ENCODE results near the gene DUSP7.

Gene DUSP7

GRCh38 chr3:52024765-52025452 is 31.5 kb downstream of the DUSP7 start:
- DNase-seq: no peak

DNA sequence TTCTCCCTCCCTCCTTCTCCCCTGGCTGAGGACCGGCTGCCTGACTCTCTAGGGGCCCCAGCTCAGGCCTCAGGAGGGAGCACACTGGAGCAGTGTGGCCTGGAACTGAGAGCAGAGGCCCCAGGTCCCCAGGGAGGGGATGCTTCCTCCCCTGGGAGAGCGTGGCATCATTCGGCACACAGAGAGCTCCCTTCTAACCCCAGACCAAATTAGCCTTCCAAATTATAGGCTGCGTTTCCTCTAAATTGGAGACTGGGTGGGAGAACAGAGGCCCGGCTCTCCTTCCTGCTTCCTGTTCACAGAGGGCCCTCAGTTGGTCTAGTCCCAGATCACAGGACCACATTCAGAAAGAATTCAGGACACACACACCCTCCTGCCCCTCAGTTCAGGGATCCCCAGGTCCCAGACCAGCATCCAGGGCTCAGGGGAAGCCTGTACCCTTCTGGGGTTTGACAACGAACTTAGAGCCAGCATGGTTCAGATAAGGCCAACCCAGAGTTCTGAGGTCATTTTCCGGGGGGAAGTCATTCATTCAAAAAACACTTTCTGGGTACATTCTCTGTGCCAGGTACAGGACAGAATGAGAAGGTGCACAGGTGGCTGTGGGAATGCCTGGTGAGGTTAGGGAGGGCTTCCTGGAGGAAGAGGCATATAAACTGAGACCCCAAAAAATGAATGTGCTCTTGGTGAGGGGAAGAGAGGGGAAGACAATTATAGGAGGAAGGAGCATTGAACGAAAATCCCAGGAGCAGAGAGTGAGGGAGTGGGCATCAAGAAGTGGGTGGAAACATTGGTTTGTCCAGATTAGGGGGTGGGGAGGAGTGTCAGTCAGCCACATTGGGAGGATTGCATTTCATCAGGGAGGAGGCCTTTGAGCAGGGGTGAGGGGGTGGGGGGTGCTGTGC is 32.3 kb downstream of the DUSP7 start:
- peak in 2 of 3 experiments; percentile 37 to 73 for DNase-seq

DNA sequence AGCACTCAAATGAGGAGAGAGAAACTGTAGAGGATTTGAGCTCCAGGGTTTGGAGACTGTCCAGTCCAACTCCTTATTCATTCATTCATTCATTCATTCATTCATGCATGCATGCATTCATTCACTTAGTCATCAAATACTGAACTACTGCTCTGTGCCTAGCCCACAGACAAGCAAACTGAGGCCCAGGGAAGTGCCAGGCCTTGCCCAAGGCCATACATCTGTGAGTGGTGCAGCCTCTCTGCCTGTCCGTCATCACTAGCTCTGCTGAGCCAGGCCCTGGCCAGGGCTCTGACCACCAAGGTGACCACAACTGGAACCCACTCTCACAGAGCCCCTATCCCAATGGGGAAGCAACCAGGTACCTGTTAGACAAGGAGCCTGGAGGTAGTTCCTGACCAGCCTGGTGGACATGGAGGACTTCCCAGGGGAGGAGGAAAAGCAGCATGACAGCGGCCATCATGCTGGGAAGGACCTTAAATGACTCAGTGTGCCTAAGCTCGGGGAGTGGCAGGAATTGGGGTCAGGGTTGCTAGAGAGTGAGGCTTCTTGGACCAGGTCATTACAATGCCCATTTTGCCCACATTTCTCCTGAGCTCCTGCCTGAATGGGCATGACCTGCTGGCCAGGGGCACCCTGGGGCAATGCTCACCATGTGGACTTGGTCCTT is 33.1 kb downstream of the DUSP7 start:
- DNase-seq: no peak

GRCh38 chr3:52022323-52023100 is 33.9 kb downstream of the DUSP7 start:
- DNase-seq: peak in 2 of 3 experiments; percentile 8 to 53

GRCh38 chr3:52021489-52022268 is 34.7 kb downstream of the DUSP7 start:
- peak; percentile 46 to 73 (median 52) for DNase-seq

- no peak for DNase-seq
These were observed 35.6 kb downstream of the DUSP7 start for GRCh38 chr3:52020796-52021195.

- no peak for DNase-seq
These were observed 36.9 kb downstream of the DUSP7 start for GRCh38 chr3:52019352-52020080.

DNA sequence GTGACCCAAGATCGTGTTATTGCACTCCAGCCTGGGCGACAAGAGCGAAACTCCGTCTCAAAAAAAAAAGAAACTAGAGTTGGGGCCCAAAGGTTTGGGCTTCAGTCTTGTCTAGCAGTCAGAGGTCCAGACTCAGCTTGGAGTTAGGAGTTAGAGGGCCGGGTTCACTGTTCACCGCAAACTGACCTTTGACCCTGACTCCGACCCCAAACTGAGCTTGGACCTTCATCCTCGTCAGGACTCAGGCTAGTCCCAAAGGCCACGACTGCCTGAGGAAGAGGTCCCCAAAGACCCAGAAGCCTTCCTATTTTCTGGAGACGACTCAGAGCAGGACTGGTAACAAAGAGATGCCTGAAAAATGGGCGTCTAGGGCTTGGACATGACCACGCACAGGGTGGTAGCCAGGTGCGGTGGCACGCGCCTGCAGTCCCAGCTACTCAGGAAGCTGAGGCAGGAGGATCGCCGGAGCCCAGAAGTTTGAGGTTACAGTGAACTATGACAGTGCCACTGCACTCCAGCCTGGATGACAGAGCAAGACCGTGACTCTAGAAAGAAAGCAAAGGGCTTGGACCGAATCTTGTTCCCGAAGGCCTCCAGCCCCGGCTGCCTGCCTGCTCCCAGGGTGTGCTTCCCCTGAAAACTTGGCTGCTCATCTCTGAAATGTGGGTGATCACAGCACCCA is 37.9 kb downstream of the DUSP7 start:
- no peak for DNase-seq

DNA sequence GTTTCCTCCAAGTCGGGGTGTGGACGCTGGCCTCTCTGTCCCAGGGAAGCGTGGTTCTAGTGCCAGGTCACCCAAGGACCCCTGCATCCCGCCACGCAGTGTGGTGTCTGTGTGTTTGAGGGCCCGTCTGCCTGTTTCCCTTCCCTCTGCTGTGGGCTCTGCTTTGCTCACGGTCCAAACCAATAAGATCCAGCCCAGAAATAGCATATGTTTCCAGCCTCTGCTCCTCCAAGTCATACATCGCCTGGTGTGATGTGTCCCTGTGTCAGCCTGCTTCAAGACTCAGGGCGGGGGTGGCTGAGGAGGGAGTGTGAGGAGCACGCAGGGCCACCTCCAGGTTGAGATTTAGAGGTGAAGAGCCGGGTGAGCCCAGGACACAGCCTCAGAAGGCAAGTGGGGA is 38.8 kb downstream of the DUSP7 start:
- no peak for DNase-seq

GRCh38 chr3:52015438-52016228 is 40.7 kb downstream of the DUSP7 start:
- peak in 2 of 3 experiments; percentile 86 to 93 for DNase-seq

DNA sequence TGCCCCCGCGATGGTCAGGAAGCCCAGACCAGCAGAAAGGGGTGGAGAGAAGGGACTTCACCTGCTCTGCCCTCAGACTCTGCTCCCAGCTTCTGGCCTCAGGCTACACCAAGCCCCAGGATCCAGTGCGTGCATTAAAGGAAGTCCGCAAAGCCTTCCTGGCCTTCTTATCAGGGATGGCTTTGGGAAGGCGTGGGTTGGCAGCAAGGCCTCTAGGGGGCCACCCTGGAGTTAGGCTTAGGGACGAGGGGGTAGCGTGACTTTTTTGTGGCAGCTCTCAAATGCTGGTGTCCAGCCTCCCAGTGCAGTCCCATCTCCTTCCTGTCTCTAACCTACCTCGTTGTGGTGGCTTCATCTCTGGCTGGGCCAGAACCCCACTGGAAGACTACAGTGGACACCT is 41.8 kb downstream of the DUSP7 start:
- peak in 2 of 3 experiments; percentile 14 to 35 for DNase-seq

DNA sequence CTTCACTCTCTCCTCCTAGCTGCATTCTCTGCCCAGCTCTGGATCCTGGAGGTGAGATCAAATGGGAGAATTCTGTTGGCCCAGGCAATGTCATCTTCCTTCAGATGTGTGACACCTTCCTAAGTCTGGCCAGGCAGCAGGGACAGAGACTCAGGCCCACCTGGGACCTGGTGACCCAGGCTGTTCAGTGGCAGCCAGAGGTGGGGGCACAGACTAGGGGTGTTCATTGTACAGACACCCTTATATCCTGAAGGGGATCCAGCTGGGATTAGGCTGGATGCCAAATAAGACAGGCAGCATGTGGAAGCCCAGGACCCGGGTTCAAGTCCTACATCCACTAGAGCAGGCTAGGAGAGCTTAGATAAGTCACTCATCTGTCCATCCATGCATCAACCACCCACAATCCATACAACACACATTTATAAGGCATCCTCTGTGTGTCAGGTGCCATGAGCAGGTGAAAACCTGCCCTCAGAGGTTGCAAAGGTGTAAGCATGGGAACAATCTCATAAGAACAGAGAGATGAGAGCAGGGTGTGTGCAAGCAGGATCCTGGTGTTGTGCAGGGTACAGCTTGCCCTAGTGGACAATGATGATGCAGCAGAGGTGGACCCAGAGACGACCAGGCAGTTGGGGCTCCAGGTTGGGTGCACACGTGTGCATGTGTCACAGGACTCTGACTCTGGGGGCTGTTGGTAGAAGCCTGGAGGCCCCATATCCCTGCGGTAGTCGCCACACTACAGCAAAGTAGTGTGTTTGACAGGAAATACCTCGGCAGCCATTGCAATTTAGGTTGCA is 42.4 kb downstream of the DUSP7 start:
- DNase-seq: no peak

GRCh38 chr3:52012699-52013098 is 43.7 kb downstream of the DUSP7 start:
- peak in 1 of 3 experiments; percentile 3 for DNase-seq

DNA sequence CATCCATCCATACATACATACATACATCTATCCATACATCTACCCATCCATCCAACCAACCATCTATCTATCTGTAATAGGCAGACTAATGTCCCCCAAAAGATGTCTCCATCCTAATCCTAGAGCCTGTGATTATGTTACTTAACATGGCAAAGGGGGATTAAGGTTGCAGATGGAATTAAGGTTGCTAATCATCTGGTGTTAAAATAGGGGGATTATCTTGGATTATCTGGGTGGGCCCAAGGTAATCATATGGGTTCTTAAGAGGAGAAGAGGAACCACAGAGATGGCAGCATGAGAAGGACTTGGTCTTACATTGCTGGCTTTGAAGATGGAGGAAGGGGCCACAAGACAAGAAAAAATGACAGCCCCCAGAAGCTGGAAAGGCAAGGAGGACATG is 45.9 kb downstream of the DUSP7 start:
- DNase-seq: no peak

DNA sequence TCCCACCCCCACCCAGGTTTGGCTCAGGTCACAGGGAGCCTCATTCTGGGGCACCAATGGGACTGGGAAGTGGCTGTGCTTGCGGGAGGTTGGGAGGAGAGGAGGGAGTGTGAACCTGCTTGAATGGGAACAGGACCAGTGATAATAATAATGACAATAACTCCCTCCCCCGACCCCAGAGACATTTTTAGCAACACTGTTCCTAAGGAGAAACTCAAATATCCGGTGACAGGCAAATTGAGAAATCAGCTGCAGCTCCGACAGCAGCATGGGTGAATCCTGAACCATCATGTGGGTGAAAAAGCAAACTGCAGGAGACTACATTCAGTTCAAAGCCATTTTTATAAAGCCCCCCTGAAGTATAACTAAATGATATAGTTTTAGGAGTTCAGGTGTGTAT is 49.1 kb downstream of the DUSP7 start:
- no peak for DNase-seq

DNA sequence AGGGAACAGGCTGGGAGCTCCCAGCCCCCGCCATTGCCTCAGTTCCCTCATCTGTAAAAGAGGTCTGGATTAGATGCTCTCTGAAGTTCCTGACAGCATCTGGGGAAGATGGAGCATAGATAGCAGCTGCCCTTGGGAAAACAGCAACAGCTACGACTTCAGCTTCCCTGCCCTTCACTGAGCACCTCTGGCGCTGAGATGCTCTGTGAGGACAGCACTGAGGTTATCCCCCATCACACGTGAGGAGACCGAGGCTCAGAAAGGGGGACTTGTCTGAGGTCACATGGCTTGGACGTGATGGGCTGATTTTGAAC is 49.6 kb downstream of the DUSP7 start:
- DNase-seq: no peak

DNA sequence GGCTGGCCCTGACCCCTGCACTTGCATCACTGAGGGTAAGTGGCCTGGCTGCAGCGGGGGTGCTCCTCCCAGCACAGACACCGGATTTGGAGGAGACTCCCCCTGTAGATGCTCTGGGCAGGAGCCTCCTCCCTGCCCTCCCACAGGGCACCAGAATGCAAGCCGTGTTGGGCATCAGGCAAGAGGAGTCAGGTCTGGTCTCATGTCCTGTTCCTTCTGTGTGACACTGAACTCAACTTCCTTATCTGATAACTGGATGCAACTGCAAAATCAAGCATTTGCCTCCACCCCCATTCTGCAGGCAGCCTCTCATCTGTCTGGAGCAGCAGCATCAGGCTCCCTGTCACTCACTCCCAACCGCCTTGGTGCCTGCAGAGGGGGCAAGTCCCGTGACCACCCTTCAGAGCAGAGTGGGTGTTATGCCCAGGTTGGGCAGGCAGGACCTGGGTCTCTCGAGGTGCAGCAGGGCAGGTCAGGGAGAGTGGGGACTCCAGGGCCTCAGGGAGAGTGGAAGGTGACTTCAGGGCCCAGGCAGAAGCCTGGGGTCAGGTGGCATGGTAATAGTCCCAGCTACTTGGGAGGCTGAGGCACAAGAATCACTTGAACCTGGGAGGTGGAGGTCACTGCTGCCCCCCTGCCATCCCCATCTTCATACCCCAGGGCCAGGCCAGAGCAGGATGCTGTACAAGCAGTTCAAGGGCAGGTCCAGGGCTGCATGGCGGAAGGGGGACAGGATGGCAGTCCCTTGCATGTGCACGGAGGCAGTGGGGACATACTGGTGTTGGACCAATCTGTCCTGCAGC is 50.2 kb downstream of the DUSP7 start:
- DNase-seq: no peak

DNA sequence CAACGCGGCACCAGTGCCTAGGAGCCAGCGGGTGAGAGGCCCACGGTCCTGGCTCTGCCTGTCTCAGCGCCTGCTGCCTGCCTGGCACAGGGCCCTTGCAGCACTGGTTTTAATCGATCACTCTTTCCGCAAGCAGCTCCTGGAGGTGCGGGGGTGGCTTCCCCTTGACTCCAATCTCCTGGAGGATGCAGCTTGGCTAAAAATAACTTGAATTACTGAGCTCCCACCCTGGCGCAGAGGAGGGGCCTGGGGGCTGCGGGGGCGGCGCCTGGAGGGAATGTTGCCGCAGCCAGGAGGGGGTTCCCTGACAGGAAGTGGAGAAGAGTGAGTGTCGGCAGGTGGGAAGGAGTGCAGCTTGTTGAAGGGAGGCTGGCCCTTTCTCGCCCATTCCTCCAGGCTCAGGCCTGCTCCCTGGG is 50.8 kb downstream of the DUSP7 start:
- DNase-seq: peak in 2 of 3 experiments; percentile 75 to 89
